SW 1271 (cell line): ENCODE data around the gene SLC39A11.

ENCODE experiments used
- DNase-seq, 2 experiments: peaks; one replicate each; lab custom pipeline; 2025; lab: John Stamatoyannopoulos, UW

SLC39A11 gene

DNA sequence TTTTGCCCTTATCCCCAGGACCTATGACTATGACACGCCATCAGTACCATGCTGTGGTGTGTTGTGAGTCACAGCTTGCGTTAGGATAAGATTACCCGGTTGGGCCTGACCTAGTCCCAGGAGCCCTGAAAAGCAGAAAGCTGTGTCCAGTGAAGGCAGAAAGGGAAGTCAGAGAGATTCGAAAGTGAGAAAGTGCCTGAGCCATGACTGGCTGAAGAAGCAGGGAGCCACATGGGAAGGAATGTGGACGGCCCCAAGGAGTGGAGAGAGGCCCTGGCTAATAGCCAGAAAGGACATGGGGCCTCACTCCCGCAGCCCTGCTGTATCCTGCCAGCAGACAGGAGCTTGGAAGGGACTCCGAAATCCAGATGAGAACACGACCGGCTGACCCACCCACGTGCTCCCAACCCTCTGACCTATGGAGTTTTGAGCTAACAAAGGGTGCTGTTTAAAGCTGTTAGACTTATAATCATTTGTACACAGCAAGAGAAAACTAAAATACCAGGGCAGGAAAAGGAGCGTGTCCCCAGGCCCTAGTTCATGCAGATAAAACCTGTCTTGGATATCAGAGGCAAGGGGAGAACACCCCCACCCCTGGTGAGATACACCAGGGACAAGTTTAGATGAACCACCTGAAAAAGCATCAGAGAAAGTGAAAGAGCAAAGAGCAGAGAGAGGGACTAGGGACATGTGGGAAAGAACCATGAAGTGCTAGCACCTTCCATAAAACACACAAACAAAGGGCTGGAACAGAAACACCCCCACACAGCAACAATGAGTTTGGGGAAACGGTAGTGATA, 115.3 kb downstream of the SLC39A11 start:
- no peak for DNase-seq

GRCh38 chr17:72975509-72975908, 117.0 kb downstream of the SLC39A11 start:
- DNase-seq: no peak

DNA sequence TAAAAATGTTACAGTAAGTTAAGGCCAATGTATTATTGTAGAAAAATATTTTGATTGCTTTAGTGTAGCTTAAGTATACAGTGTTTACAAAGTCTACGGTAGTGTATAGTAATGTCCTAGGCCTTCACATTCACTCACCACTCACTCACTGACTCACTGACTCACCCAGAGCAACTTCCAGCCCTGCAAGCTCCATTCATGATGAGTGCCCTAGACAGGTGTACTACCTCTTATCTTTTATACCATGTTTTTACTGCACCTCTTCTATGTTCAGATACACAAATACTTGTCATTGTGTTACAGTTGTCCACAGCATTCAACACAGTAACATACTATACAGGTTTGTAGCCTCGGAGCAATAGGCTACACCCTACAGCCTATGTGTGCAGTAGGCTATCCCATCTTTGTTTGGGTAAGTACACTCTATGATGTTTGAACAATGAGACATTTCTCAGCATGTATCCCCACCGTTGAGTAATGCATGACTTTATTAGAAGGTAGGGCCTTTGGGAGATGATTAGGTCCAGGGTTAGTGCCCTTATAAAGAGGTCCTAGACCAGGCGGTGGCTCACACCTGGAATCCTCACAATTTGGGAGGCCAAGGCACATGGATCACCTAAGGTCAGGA, 117.8 kb downstream of the SLC39A11 start:
- DNase-seq: no peak

DNA sequence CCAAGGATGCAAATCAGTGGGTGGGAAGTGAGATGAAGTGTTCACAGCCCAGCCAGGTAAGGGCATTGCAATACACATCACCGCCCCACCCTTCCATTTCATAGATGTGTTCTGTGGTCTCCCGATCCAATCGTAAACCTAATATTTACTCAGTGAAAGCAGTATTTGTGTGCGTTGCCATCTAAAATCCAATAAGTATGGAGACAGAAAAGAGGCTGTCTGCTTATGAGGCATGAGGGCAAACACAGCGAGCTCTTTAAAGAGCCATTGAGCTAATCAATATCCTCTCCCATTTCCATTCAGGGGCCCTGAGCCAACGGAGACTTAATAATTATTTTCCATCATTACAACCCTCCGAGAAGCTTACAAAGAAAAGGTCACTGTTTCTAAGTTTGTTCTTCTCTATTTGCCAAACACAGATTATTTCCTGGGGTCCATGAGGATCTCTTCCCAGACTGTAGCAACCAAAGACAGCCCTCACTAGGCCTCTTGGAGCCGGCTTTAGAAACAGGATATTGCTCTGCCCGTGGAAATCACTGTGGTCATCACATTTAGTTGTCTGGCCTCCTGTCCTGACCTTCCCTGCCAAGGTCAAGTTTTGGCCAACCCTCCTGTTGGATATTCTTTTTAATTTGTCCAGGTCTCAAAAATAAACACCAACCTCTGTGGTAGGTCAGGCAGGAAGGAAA, 120.1 kb downstream of the SLC39A11 start:
- DNase-seq: no peak

- no peak for DNase-seq
Observed at GRCh38 chr17:72971226-72971880, 121.1 kb downstream of the SLC39A11 start.

- no peak for DNase-seq
Observed at GRCh38 chr17:72970797-72971196, 121.7 kb downstream of the SLC39A11 start.

DNA sequence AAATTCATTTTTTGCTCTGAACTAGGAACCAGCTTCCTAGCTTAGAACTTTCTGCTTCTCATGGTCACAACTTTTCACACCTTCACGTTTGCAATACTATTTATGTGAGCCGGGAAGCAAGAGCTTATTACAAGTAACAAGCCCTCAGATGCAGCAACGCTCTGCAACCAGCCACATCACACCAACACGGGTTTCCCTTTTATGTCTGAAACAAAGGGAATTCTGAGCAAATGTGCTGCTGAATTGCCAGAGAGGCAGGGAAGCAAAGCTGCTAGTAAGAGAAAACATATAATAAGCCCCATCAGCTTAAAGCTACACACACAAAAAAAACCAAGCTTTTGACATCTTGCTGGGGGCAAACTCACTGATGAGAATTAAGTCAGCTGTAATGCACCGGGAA, 122.2 kb downstream of the SLC39A11 start:
- DNase-seq: no peak

- no peak for DNase-seq
Observed at GRCh38 chr17:72969293-72969906, 123.1 kb downstream of the SLC39A11 start.

GRCh38 chr17:72968798-72969197, 123.7 kb downstream of the SLC39A11 start:
- DNase-seq: no peak

DNA sequence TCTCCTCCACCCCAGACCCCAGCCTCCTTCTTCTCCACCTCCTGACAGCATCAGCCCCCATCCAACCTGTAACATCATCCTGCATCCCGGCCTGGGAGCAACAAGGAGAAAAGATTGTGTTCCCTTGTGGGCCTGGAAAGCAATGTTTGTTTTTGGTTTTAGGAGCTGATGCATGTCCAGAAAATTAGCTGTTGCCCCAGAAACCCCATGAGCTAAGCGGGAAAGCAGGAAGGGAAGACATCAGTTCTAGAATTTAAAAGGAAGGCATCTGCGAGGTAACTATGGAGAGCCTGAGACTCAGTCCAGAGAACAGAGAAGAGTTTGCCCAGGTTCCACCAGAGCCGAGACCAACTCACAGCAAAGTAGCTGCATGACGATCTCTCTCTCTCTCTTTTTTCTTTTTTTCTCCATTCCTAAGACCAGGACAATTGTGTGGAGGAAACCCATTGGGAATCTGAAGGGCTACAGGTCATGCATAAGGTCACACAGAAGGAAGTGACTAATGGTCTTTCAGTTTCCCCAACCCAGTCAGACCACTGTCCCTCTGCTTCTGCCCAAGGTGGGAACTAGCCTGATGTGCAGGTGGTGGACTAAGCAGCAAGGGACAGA, 124.4 kb downstream of the SLC39A11 start:
- no peak for DNase-seq

DNA sequence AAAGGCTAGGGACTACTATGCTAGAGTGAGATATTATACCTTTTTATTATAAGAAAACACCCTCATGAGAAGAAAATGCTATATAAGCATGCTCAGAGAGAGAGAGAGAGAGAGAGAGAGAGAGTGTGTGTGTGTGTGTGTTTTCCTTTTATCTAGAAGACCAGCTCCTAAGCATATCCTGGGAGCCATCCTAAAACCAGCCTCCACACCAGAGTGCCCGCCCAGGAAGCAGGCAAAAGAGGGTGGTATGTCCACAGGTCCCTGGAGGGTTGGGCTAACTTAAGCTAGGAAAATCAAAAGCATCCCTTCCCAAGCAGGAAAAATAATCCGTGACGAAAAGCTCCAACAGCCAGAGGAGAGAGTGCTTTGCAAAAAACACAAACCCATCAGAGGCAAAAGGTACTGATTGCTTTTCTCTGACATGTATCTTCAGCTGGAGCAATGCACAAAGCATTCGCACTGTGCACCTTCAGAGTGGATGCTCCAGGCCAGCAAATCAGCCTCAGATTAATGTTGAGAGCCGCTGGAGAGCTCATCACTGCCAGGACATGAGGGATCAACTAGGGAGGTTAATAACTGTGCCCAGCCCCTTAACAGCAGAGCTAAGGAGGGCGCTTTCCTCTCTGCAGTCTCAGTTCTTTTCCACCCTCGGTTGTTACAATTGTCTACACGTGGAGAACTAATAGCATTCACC, 125.1 kb downstream of the SLC39A11 start:
- DNase-seq: no peak

DNA sequence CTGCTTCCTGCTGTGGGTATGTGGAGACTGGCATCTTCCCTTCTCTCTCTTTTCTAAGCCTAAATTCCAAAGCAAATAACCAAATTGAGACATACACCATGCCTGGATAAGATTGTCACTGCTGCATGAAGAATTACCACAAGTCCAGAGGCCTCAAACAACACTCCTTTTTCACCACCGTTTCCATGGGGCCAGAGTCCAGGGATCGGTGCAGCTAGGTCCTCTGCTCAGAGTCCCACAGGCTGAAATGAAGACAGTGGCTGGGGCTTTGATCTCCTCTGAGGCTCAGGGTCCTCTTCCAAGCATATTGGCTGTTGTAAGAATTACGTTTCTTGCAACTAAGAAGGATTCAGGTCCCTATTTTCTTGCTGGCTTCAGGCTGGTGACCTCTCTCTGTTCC, 130.4 kb downstream of the SLC39A11 start:
- no peak for DNase-seq

DNA sequence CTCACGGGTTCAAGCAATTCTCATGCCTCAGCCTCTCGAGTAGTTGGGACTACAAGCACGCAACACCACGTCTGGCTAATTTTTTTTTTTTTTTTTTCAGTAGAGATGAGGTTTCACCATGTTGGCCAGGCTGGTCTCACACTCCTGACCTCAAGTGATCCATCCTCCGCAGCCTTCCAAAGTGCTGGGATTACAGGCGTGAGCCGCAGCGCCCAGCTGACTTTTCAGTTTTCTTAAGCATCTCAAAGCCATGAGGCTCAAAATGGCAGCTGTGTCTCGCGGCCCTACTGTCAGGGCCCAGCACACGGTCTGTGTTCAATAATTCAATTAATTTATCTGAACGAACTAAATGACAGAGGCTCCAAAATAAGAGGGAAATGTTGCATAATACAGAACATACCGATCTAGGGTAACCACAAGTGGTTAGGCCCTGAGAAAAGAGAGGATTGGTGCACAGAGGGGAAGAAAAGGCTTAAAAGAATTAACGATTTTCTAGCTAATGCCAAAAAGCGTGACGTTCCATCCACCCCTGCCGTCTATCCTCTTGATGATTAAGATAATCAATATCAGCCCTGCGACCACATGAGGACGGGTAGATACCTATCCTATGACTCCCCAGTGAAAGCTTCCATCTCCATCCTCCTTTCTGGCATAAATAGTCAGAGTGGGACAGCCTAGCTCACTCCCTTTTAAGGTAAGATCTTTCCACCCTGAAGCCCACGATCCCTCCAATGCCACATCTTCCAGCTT, 136.9 kb downstream of the SLC39A11 start:
- no peak for DNase-seq

- no peak for DNase-seq
Observed at GRCh38 chr17:72954579-72954978, 137.9 kb downstream of the SLC39A11 start.

DNA sequence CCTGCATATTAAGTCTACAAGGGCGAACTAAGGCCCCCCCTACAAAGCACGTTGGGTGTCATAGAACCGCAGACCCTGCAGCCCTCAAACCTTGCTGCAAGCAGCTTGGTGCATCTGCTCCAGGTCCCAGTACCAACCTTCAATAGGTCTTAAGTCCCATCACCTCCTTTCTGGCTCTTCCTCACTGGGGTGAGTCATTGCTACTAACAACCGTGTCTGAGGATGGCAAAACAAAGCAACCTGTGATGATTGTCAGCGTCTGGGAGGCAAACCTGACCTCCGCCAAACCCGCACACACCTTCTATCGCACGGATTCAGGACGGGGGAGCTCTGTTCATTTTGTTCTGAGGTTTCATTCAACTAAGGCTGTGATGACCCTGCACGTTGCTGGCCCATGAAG, 138.9 kb downstream of the SLC39A11 start:
- DNase-seq: no peak

DNA sequence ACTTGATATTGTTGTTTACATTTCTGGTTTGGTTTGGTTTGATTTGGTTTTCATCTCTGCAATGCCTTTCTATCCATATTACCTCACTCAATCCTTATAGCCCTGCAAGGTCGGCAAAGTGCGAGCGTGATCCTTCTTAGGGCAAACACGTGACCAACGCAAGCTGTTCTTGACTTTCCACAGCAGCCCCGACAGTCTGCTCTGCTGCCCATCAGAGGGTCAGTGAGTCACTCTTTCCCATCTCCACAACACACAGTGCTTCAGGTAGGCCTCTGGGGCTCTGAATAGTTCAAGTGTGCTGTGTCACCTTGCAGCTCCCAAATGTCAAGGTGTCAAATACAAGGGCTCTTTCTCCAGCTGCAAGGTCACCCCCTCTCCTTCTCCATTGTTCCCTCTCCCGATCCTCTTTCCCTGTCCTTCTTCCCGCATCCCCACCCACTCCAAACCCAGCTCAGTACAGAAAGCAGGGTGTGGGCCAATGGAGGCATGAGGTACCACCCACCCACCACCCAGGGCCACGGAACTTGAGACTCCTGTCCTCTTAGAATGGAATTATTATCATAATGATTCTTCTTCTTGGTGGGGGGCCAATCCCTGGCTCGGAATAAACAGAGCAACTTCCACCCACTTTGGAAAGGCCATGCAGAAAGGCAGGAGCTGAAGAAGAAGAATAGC, 139.7 kb downstream of the SLC39A11 start:
- no peak for DNase-seq

GRCh38 chr17:72952220-72952619, 140.3 kb downstream of the SLC39A11 start:
- DNase-seq: no peak

- DNase-seq: no peak
Observed at GRCh38 chr17:72950242-72950931, 142.1 kb downstream of the SLC39A11 start.

DNA sequence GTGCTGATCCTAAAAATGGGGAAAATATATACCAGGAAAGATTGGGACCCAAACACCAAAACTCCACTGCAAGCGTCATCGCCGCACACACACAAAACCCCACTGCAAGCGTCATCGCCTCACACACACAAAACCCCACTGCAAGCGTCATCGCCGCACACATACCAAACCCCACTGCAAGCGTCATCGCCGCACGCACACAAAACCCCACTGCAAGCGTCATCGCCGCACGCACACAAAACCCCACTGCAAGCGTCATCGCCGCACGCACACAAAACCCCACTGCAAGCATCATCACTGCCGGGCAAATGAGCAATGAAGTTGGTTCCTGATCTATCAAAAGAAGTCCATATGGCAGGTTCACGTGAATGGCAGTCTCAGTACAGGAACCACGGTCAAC, 144.4 kb downstream of the SLC39A11 start:
- DNase-seq: no peak
